Measurements from ENCODE around the gene LMNA.

DNA sequence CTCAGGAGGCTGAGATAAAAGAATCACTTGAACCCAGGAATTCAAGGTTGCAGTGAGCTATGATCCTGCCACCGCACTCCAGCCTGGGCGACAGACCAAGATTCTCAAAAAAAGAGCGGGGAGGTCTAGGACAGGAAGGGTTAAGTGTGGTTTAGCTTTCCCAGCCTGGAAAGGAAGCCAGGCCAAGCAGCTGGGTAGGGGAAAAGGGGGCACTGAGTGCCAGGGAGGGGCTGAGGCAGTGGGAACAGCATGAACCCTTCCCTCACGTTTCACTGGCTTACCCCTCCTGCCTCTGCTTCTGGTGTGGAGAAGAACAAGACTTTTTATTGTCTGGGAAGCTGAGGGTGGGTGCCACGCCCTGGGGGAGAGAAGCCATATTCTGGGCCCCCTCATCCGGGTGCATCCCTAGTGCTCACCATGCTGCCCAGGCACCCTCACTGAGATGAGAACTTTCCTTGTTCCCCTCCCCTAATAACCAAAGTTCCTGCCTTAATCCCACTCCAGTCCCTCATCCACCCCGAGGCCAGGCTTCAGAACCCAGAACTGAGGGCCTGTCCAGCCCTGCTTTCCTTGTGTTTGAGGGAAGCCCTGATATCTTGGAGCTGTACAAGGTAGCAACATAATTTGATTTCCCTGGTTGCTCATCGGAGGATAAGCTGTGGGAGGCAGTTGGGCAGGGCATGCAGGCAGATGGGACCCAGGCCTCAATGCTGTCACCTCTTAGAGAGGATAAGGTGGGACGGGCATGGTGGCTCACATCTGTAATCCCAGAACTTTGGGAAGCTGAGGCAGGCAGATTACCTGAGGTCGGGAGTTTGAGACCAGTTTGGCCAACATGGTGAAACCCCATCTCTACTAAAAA, 2.0 kb upstream of the LMNA start:
- TF ChIP-seq ZNF274 (IDR thresholded peaks at IDR 0.05; ENCODE audit: low read depth, low read length) (no peak), YY1 (IDR thresholded peaks at IDR 0.05; ENCODE audit: insufficient read depth, insufficient read length) (no peak)
